ENCODE data around the gene INPP5F.

- TF ChIP-seq, protein P1, sequence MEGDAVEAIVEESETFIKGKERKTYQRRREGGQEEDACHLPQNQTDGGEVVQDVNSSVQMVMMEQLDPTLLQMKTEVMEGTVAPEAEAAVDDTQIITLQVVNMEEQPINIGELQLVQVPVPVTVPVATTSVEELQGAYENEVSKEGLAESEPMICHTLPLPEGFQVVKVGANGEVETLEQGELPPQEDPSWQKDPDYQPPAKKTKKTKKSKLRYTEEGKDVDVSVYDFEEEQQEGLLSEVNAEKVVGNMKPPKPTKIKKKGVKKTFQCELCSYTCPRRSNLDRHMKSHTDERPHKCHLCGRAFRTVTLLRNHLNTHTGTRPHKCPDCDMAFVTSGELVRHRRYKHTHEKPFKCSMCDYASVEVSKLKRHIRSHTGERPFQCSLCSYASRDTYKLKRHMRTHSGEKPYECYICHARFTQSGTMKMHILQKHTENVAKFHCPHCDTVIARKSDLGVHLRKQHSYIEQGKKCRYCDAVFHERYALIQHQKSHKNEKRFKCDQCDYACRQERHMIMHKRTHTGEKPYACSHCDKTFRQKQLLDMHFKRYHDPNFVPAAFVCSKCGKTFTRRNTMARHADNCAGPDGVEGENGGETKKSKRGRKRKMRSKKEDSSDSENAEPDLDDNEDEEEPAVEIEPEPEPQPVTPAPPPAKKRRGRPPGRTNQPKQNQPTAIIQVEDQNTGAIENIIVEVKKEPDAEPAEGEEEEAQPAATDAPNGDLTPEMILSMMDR (optimal IDR thresholded peaks at IDR 0.05 in 1 of 3, IDR thresholded peaks at IDR 0.05 in 1 of 3, conservative IDR thresholded peaks at IDR 0.05 in 1 of 3; ENCODE audit: extremely low read depth in 1 of 3, insufficient read depth in 2 of 3, low read length in 3 of 3): no peak
- TF ChIP-seq EZH2 (IDR thresholded peaks at IDR 0.05; ENCODE audit: low read length): no peak
Observed at GRCh38 chr10:119693262-119693957, 32.4 kb upstream of the INPP5F start.
